Subcutaneous abdominal adipose tissue (tissue), 5 donors: ENCODE measurements around the gene TFPI2.
A peak's percentile ranks its signal among the peaks of the same experiment; 100 is the strongest.

Experiments used
- H3K27ac ChIP-seq: one replicate; pipeline ENCODE4 v1.7.0; 2013; ENCODE audit warnings: low read depth, mild to moderate bottlenecking, inconsistent platforms, low read length, moderate library complexity
- H3K27me3 ChIP-seq, 5 donors: one replicate each; pipeline ENCODE4 v1.7.0; 2013; ENCODE audit warnings: low read length in 5 of 5, inconsistent platforms in 1 of 5; ENCODE audit not compliant: control insufficient read depth in 5 of 5, insufficient read depth in 4 of 5
- H3K36me3 ChIP-seq, 5 donors: one replicate each; pipeline ENCODE4 v1.7.0; 2013; ENCODE audit warnings: low read length in 5 of 5; ENCODE audit not compliant: control insufficient read depth in 5 of 5, insufficient read depth in 5 of 5
- H3K4me1 ChIP-seq, 5 donors: one replicate each; pipeline ENCODE4 v1.7.0; 2013; ENCODE audit warnings: low read length in 5 of 5, mild to moderate bottlenecking in 3 of 5, moderate library complexity in 1 of 5; ENCODE audit not compliant: control insufficient read depth in 5 of 5, insufficient read depth in 5 of 5
- H3K4me3 ChIP-seq, 5 donors: one replicate each; pipeline ENCODE4 v1.7.0; 2013; ENCODE audit warnings: low read length in 5 of 5, low read depth in 1 of 5
- H3K9ac ChIP-seq, 5 donors: one replicate each; pipeline ENCODE4 v1.7.0; 2013; ENCODE audit warnings: low read length in 5 of 5, mild to moderate bottlenecking in 4 of 5, moderate library complexity in 3 of 5
- H3K9me3 ChIP-seq, 5 donors: one replicate each; pipeline ENCODE4 v1.7.0; 2013; ENCODE audit warnings: low read length in 5 of 5; ENCODE audit not compliant: control insufficient read depth in 5 of 5
- donor health status: healthy.
- donor health status: healthy.
- donor health status: healthy.
- donor health status: healthy.
- donor health status: healthy.

TFPI2 gene

GRCh38 chr7:93836116-93836515 is 54.4 kb downstream of the TFPI2 start:
- no peak overlapping the region for H3K27ac ChIP-seq
- no peak overlapping the region for H3K9ac ChIP-seq
- H3K9me3 ChIP-seq, result no peaks in the 10 kb centered on the region
- no peaks in the 10 kb centered on the region for H3K27me3 ChIP-seq
- H3K4me1 ChIP-seq, result peaks cover 0 to 6% (median 0%) of the 10 kb centered on the region in 5 donors
- H3K4me3 ChIP-seq, result peak overlapping the region in 1 of 5 donors; percentile 18
- no peaks in the 10 kb centered on the region for H3K36me3 ChIP-seq

- H3K4me3 ChIP-seq, result peak overlapping the region in 1 of 5 donors; percentile 18
- H3K9ac ChIP-seq, result no peak overlapping the region
- H3K27ac ChIP-seq, result no peak overlapping the region
- H3K36me3 ChIP-seq, result no peaks in the 10 kb centered on the region
- H3K4me1 ChIP-seq, result peaks cover 0 to 6% (median 0%) of the 10 kb centered on the region in 5 donors
- H3K27me3 ChIP-seq, result no peaks in the 10 kb centered on the region
- H3K9me3 ChIP-seq, result no peaks in the 10 kb centered on the region
Measured at GRCh38 chr7:93835702-93836101, 54.9 kb downstream of the TFPI2 start.
